ENCODE measurements around the gene SPG7.

SPG7 gene

GRCh38 chr16:89478576-89479221 lies 29.5 kb upstream of the SPG7 start (continued):
- no peak for TF ChIP-seq ZNF768 (tag by site-specific recombination; IDR thresholded peaks at IDR 0.05)
- TF ChIP-seq ZNF513 (tag by site-specific recombination; IDR thresholded peaks at IDR 0.05) = no peak
- no peak for TF ChIP-seq ZNF37A (tag by site-specific recombination; IDR thresholded peaks at IDR 0.05)
- TF ChIP-seq ZNF645 (tag by site-specific recombination; IDR thresholded peaks at IDR 0.05) = no peak
- TF ChIP-seq HIC1 (tag by site-specific recombination; IDR thresholded peaks at IDR 0.05) = peak; percentile 30; the same call in 1 of the 2 replicates
- no peak for TF ChIP-seq ZSCAN30 (tag by site-specific recombination; IDR thresholded peaks at IDR 0.05)
- TF ChIP-seq PATZ1 (tag by site-specific recombination; IDR thresholded peaks at IDR 0.05) = peak; percentile 43
- peak; percentile 70 for TF ChIP-seq ZNF366 (tag by site-specific recombination; conservative IDR thresholded peaks at IDR 0.05)
- peak; percentile 65 for TF ChIP-seq PRDM10 (tag by site-specific recombination; IDR thresholded peaks at IDR 0.05)
- TF ChIP-seq ZNF600 (tag by site-specific recombination; IDR thresholded peaks at IDR 0.05) = peak; percentile 57
- TF ChIP-seq INSM2 (tag by site-specific recombination; IDR thresholded peaks at IDR 0.05) = no peak
- no peak for TF ChIP-seq ZNF514 (tag by site-specific recombination; IDR thresholded peaks at IDR 0.05)
- no peak for TF ChIP-seq ZNF184 (tag by site-specific recombination; IDR thresholded peaks at IDR 0.05)
- peak; percentile 82 for TF ChIP-seq KLF10 (tag by site-specific recombination; IDR thresholded peaks at IDR 0.05)
- peak; percentile 53; the same call in 1 of the 2 replicates for TF ChIP-seq SP7 (tag by site-specific recombination; IDR thresholded peaks at IDR 0.05)
- no peak for TF ChIP-seq ZNF76 (tag by site-specific recombination; IDR thresholded peaks at IDR 0.05; ENCODE audit: borderline replicate concordance, low read depth)
- TF ChIP-seq REPIN1 (tag by site-specific recombination; IDR thresholded peaks at IDR 0.05; ENCODE audit: low read depth) = no peak
- TF ChIP-seq WT1 (tag by site-specific recombination; IDR thresholded peaks at IDR 0.05) = no peak
- no peak for TF ChIP-seq ZBTB44 (tag by site-specific recombination; IDR thresholded peaks at IDR 0.05)
- TF ChIP-seq ZNF394 (tag by site-specific recombination; IDR thresholded peaks at IDR 0.05; ENCODE audit: borderline replicate concordance) = no peak
- peak; percentile 25; the same call in 1 of the 2 replicates for TF ChIP-seq REST (tag by site-specific recombination; IDR thresholded peaks at IDR 0.05)

All from HEK293 (cell line).